ENCODE data around the gene TRIM40. TPM values are rescaled to one million over a fixed set of nuclear protein-coding genes. Genes with fewer than 3 reads are reported as not detected.

Gene TRIM40
- total RNA-seq, 1 donor from 2014 or later: not detected

DNA sequence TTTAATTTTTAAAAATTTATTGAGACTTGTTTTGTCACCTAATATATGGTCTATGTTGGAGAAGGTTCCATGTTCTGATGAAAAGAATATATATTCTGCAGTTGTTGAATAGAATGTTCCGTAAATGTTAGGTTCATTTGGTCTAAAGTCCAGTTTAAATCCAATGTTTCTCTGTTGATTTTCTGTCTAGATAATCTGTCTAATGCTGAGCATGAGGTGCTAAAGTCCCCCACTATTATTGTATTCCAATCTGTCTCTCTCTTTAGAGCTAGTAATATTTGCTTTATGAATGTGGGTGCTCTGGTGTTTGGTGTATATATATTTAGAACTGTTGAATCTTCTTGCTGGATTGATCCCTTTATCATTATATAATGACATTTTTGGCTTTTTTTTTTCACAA, 42.9 kb downstream of the TRIM40 start:
- Mint-ChIP-seq H3K9me3 (ENCODE audit: unreplicated experiment) (peaks cover 4% of the 10 kb centered on the region), H3K4me3 (ENCODE audit: unreplicated experiment) (no peak overlapping the region)
- TF ChIP-seq, protein P1, sequence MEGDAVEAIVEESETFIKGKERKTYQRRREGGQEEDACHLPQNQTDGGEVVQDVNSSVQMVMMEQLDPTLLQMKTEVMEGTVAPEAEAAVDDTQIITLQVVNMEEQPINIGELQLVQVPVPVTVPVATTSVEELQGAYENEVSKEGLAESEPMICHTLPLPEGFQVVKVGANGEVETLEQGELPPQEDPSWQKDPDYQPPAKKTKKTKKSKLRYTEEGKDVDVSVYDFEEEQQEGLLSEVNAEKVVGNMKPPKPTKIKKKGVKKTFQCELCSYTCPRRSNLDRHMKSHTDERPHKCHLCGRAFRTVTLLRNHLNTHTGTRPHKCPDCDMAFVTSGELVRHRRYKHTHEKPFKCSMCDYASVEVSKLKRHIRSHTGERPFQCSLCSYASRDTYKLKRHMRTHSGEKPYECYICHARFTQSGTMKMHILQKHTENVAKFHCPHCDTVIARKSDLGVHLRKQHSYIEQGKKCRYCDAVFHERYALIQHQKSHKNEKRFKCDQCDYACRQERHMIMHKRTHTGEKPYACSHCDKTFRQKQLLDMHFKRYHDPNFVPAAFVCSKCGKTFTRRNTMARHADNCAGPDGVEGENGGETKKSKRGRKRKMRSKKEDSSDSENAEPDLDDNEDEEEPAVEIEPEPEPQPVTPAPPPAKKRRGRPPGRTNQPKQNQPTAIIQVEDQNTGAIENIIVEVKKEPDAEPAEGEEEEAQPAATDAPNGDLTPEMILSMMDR (IDR thresholded peaks at IDR 0.05; ENCODE audit: partially characterized antibody, unreplicated experiment): no peak

DNA sequence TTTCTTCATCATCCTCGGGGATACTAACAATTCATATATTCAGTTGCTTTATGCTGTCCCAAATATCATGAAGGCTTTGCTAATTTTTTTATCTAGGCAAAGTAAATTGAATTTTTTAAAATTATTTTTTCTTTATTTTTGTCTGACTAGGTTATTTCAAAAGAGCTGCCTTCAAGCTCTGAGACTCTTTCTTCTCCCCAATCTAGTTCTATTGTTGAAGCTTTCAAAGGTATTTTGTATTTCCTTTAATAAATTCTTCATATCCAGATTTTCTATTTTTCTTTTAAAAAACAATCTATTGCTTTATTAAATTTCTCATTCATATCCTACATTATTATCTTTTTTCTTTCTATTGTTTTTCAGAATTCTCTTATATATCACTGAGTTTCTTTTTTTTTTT, 44.2 kb downstream of the TRIM40 start:
- TF ChIP-seq, protein P1 (IDR thresholded peaks at IDR 0.05; ENCODE audit: partially characterized antibody, unreplicated experiment): no peak
- H3K27me3 Mint-ChIP-seq (ENCODE audit: unreplicated experiment): peaks cover 10% of the 10 kb centered on the region
- no peak overlapping the region for H3K27ac Mint-ChIP-seq (ENCODE audit: unreplicated experiment)
- peaks cover 4% of the 10 kb centered on the region for H3K9me3 Mint-ChIP-seq (ENCODE audit: unreplicated experiment)
- H3K36me3 Mint-ChIP-seq (ENCODE audit: unreplicated experiment): peaks cover 27% of the 10 kb centered on the region
- no peak overlapping the region for H3K4me3 Mint-ChIP-seq (ENCODE audit: unreplicated experiment)
- no peak for DNase-seq
- no peaks in the 10 kb centered on the region for H3K4me1 Mint-ChIP-seq (ENCODE audit: low read depth, unreplicated experiment)

More for the DNA sequence above, 42.9 kb downstream of the TRIM40 start:
- H3K36me3 Mint-ChIP-seq (ENCODE audit: unreplicated experiment): peaks cover 16% of the 10 kb centered on the region
- DNase-seq: no peak
- no peak overlapping the region for H3K27ac Mint-ChIP-seq (ENCODE audit: unreplicated experiment)
- H3K27me3 Mint-ChIP-seq (ENCODE audit: unreplicated experiment): peaks cover 7% of the 10 kb centered on the region
- H3K4me1 Mint-ChIP-seq (ENCODE audit: low read depth, unreplicated experiment): no peaks in the 10 kb centered on the region

DNA sequence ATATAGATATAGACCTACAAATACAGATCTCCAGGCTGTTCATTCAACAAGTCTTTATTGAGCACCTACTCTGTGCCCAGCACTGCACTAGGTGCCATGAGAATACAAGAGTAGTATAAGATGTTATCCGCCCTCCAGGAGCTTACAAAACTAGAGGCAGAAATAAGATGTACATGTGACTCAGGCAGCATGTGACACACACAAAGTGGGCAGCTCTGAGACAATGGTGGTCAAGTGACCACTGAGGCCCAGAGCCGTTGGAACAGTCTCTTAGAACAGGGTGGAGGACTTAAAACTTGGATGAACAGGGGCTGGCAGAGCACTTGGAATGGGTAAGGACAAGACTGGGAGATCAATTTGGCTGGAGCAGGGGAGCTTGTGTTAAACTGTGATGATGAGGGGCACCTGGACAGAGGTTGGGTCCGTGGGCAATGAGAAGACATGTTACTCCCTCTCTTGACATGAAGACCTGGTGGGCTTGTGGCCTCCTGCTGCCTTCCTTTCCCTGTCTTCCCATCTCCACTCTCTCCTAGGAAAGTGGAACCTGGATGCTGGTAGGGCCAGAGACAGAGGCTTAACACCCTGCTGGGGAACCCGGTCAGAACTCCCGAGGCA, 48.6 kb downstream of the TRIM40 start:
- peaks cover 15% of the 10 kb centered on the region for H3K27me3 Mint-ChIP-seq (ENCODE audit: unreplicated experiment)
- H3K4me1 Mint-ChIP-seq (ENCODE audit: low read depth, unreplicated experiment): no peaks in the 10 kb centered on the region
- H3K9me3 Mint-ChIP-seq (ENCODE audit: unreplicated experiment): peaks cover 4% of the 10 kb centered on the region
- TF ChIP-seq, protein P1 (IDR thresholded peaks at IDR 0.05; ENCODE audit: partially characterized antibody, unreplicated experiment): no peak
- no peak overlapping the region for H3K4me3 Mint-ChIP-seq (ENCODE audit: unreplicated experiment)
- peaks cover 43% of the 10 kb centered on the region for H3K36me3 Mint-ChIP-seq (ENCODE audit: unreplicated experiment)
- H3K27ac Mint-ChIP-seq (ENCODE audit: unreplicated experiment): peak overlapping the region; percentile 69
- DNase-seq: no peak

DNA sequence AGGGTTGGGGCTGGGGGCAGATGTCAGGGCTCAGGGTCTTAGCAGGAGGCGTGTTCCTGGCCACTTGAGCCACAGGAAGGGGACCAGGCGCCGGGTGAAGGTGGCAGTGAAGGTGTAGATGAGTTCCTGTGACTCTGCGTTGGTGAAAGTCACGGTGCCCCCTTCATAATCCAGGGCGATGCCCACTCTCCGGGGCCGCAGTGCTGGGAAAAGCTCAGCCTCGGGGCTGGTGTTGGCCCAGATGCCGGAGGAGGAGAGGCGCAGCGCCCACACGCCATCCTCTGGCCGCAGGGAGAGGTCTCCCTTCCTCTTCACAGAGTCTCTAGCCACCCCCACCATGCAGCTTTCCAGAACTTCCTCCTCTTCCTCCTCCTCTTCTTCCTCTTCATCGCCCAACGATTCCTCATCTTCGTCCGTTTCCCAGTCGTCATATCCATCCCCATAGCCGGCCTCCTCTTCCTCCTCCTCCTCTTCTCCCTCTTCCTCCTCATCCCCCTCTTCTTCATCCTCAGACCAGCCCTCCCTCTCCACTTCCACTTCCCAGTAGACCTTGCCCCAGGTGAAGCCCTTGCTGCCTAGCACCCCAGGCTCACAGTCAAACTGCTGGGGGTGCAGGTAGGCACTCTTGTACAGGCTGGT, 50.0 kb downstream of the TRIM40 start:
- DNase-seq: no peak
- Mint-ChIP-seq H3K36me3 (ENCODE audit: unreplicated experiment) (peaks cover 37% of the 10 kb centered on the region), H3K4me1 (ENCODE audit: low read depth, unreplicated experiment) (no peaks in the 10 kb centered on the region), H3K4me3 (ENCODE audit: unreplicated experiment) (no peak overlapping the region), H3K27ac (ENCODE audit: unreplicated experiment) (no peak overlapping the region), H3K27me3 (ENCODE audit: unreplicated experiment) (peaks cover 15% of the 10 kb centered on the region), H3K9me3 (ENCODE audit: unreplicated experiment) (peaks cover 1% of the 10 kb centered on the region)
- TF ChIP-seq, protein P1 (IDR thresholded peaks at IDR 0.05; ENCODE audit: partially characterized antibody, unreplicated experiment): no peak

DNA sequence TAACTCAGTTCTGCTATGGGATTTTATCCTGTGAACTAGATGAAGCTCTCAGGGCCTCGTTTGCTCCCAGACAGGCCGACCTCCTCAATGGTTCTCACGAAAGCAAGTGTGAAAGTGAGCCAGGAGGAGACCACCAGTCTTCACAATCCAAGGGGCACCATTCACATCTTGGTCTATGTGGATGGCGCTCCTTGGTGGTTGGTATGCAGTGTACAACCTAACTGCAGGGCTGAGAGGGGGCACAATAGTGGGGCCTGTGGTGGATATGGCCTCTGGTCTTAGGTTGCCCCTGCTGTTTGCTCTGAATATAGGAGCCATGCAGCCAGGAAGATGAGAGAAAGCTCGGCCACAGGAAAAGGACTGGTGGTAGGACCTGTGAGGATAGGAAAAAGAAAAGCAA, 52.6 kb downstream of the TRIM40 start:
- Mint-ChIP-seq H3K27ac (ENCODE audit: unreplicated experiment) (no peak overlapping the region), H3K9me3 (ENCODE audit: unreplicated experiment) (peaks cover 1% of the 10 kb centered on the region), H3K27me3 (ENCODE audit: unreplicated experiment) (peaks cover 10% of the 10 kb centered on the region), H3K4me1 (ENCODE audit: low read depth, unreplicated experiment) (peaks cover 2% of the 10 kb centered on the region), H3K4me3 (ENCODE audit: unreplicated experiment) (no peak overlapping the region), H3K36me3 (ENCODE audit: unreplicated experiment) (peaks cover 36% of the 10 kb centered on the region)
- TF ChIP-seq, protein P1 (IDR thresholded peaks at IDR 0.05; ENCODE audit: partially characterized antibody, unreplicated experiment): no peak
- DNase-seq: no peak

All from glutamatergic neuron (in vitro differentiated cells).